Measurements from ENCODE around the gene PHLPP2. TPM values are rescaled to one million over a fixed set of nuclear protein-coding genes. Genes with fewer than 3 reads are reported as not detected.
"Not testable (repeated sequence)": the region's sequence is repeated elsewhere in the genome, so short reads cannot be mapped to it uniquely, and the experiment has no call there.

The PHLPP2 gene
- total RNA-seq, 2 donors from 2014 or later = 12.4 to 12.8 TPM

DNA sequence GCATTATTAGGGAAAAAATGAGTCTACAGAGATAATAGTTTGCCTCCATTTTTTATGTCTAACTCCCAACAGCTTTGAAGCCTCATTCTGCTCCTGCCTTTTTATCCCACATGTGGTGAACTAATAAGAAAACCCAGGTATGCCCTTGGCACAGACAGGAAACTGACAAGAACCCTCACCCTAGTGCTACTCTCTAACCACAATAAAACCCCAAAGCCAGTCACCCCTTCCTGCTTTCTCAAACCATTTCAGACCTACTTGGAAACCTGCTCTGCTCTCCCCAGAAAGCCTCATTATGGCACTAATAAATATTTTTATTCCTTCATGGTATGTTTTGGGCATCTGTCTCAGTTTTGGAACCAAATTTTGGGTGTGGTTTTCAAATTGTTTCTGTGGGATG is 102.4 kb downstream of the PHLPP2 start:
- Histone ChIP-seq H3K9me3 (ENCODE audit: control insufficient read depth, low read length) (no peaks in the 10 kb centered on the region), H3K4me3 (ENCODE audit: low read length) (no peak overlapping the region), H3K27me3 (ENCODE audit: control insufficient read depth, insufficient read depth, low read length, poor library complexity, severe bottlenecking) (peaks cover 54% of the 10 kb centered on the region), H3K4me1 (ENCODE audit: control insufficient read depth, insufficient read depth, low read length) (no peaks in the 10 kb centered on the region), H3K36me3 (ENCODE audit: control insufficient read depth, insufficient read depth, low read length) (no peaks in the 10 kb centered on the region), H3K27ac (ENCODE audit: low read depth, low read length) (no peak overlapping the region), H3K9ac (ENCODE audit: extremely low read depth, low read length, poor library complexity, severe bottlenecking) (no peak overlapping the region)
- TF ChIP-seq, protein P1, sequence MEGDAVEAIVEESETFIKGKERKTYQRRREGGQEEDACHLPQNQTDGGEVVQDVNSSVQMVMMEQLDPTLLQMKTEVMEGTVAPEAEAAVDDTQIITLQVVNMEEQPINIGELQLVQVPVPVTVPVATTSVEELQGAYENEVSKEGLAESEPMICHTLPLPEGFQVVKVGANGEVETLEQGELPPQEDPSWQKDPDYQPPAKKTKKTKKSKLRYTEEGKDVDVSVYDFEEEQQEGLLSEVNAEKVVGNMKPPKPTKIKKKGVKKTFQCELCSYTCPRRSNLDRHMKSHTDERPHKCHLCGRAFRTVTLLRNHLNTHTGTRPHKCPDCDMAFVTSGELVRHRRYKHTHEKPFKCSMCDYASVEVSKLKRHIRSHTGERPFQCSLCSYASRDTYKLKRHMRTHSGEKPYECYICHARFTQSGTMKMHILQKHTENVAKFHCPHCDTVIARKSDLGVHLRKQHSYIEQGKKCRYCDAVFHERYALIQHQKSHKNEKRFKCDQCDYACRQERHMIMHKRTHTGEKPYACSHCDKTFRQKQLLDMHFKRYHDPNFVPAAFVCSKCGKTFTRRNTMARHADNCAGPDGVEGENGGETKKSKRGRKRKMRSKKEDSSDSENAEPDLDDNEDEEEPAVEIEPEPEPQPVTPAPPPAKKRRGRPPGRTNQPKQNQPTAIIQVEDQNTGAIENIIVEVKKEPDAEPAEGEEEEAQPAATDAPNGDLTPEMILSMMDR (conservative IDR thresholded peaks at IDR 0.05) = no peak
- Mint-ChIP-seq H3K27me3 (ENCODE audit: insufficient read depth) (peaks cover 12% of the 10 kb centered on the region), H3K27ac (no peak overlapping the region), H3K4me1 (no peaks in the 10 kb centered on the region), H3K36me3 (ENCODE audit: low read depth) (no peaks in the 10 kb centered on the region), H3K4me3 (no peak overlapping the region), H3K9me3 (peaks cover 1% of the 10 kb centered on the region)
- no peak for DNase-seq

DNA sequence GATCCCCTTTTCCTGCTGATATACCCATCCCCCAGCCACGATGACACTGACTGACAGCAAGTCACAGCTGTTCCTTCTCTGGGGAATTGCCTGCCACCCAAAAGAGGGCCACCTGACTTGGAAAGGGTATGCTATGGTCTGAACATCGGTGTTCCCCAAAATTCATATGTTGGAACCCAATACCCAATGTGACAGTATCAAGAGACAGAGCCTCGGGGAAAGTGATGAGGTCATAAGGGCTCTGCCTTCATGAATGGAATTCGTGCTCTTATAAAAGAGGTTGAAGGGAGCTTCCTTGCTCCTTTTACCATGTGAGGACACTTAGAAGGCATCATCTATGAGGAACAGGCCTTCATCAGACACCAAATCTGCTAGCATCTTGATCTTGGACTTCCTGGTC is 106.1 kb downstream of the PHLPP2 start:
- peaks cover 1% of the 10 kb centered on the region for H3K9me3 Mint-ChIP-seq
- no peak overlapping the region for H3K4me3 Mint-ChIP-seq
- DNase-seq = no peak
- no peak overlapping the region for H3K27ac ChIP-seq (ENCODE audit: low read depth, low read length)
- H3K4me1 Mint-ChIP-seq = no peaks in the 10 kb centered on the region
- H3K36me3 Mint-ChIP-seq (ENCODE audit: low read depth) = no peaks in the 10 kb centered on the region
- no peaks in the 10 kb centered on the region for H3K36me3 ChIP-seq (ENCODE audit: control insufficient read depth, insufficient read depth, low read length)
- no peak overlapping the region for H3K9ac ChIP-seq (ENCODE audit: extremely low read depth, low read length, poor library complexity, severe bottlenecking)
- WGBS, 2 experiments (ENCODE audit: insufficient coverage in 1 of 2, insufficient read length in 1 of 2) = 75 to 83% methylated on average over 3 to 4 of the region's 4 CpGs
- H3K4me1 ChIP-seq (ENCODE audit: control insufficient read depth, insufficient read depth, low read length) = no peaks in the 10 kb centered on the region
- H3K9me3 ChIP-seq (ENCODE audit: control insufficient read depth, low read length) = no peaks in the 10 kb centered on the region
- peaks cover 22% of the 10 kb centered on the region for H3K27me3 ChIP-seq (ENCODE audit: control insufficient read depth, insufficient read depth, low read length, poor library complexity, severe bottlenecking)
- no peak overlapping the region for H3K27ac Mint-ChIP-seq
- H3K27me3 Mint-ChIP-seq (ENCODE audit: insufficient read depth) = peaks cover 13% of the 10 kb centered on the region
- TF ChIP-seq, protein P1 (conservative IDR thresholded peaks at IDR 0.05) = no peak
- H3K4me3 ChIP-seq (ENCODE audit: low read length) = no peak overlapping the region

DNA sequence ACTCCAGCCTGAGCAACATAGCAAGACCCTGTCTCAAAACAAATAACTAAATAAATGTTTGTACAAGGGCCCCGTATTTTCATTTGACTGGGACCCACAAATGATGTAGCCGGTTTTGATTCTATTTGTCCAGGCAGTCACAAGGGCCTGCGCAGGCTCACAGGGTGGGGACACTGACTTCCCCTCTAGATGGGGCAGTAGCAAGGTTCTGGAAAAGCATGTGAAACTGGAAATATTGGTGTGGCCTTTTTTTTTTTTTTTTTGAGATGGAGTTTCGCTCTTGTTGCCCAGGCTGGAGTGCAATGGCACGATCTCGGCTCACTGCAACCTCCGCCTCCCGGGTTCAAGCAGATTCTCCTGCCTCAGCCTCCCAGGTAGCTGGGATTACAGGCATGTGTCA is 109.5 kb downstream of the PHLPP2 start:
- not testable (repeated sequence) for H3K27me3 Mint-ChIP-seq (ENCODE audit: insufficient read depth); H3K4me1 Mint-ChIP-seq; H3K27ac Mint-ChIP-seq; H3K27ac ChIP-seq (ENCODE audit: low read depth, low read length); H3K4me3 Mint-ChIP-seq; H3K36me3 Mint-ChIP-seq (ENCODE audit: low read depth); H3K9me3 ChIP-seq (ENCODE audit: control insufficient read depth, low read length); H3K36me3 ChIP-seq (ENCODE audit: control insufficient read depth, insufficient read depth, low read length); H3K27me3 ChIP-seq (ENCODE audit: control insufficient read depth, insufficient read depth, low read length, poor library complexity, severe bottlenecking); H3K4me1 ChIP-seq (ENCODE audit: control insufficient read depth, insufficient read depth, low read length); H3K9me3 Mint-ChIP-seq; DNase-seq; H3K9ac ChIP-seq (ENCODE audit: extremely low read depth, low read length, poor library complexity, severe bottlenecking); H3K4me3 ChIP-seq (ENCODE audit: low read length)
- WGBS, 2 experiments (ENCODE audit: insufficient coverage in 1 of 2, insufficient read length in 1 of 2) = 90 to 96% methylated on average over 5 to 8 of the region's 8 CpGs
